ENCODE data around the gene ZNF341.
"Not testable (repeated sequence)": the region's sequence is repeated elsewhere in the genome, so short reads cannot be mapped to it uniquely, and the experiment has no call there.

ZNF341 gene

GRCh38 chr20:33744181-33744580 is 12.4 kb downstream of the ZNF341 start:
- no peak overlapping the region for H3K4me3 ChIP-seq (ENCODE audit: low read depth, low read length)
- TF ChIP-seq CTCF (IDR thresholded peaks at IDR 0.05; ENCODE audit: control insufficient read depth, extremely low read depth, insufficient read depth) = no peak
- no peak for DNase-seq (ENCODE audit: low read depth)

GRCh38 chr20:33744773-33745385 is 13.1 kb downstream of the ZNF341 start:
- DNase-seq (ENCODE audit: low read depth) = no peak
- no peak overlapping the region for H3K4me3 ChIP-seq (ENCODE audit: low read depth, low read length)
- no peak for TF ChIP-seq CTCF (IDR thresholded peaks at IDR 0.05; ENCODE audit: control insufficient read depth, extremely low read depth, insufficient read depth)

GRCh38 chr20:33746325-33746998 is 14.7 kb downstream of the ZNF341 start:
- DNase-seq (ENCODE audit: low read depth) = no peak
- H3K4me3 ChIP-seq (ENCODE audit: low read depth, low read length) = no peak overlapping the region
- TF ChIP-seq CTCF (IDR thresholded peaks at IDR 0.05; ENCODE audit: control insufficient read depth, extremely low read depth, insufficient read depth) = no peak

- DNase-seq (ENCODE audit: low read depth) = no peak
- H3K4me3 ChIP-seq (ENCODE audit: low read depth, low read length) = no peak overlapping the region
These were observed 20.0 kb downstream of the ZNF341 start for GRCh38 chr20:33751775-33752174.

GRCh38 chr20:33753143-33753542 is 21.3 kb downstream of the ZNF341 start:
- no peak overlapping the region for H3K4me3 ChIP-seq (ENCODE audit: low read depth, low read length)
- no peak for DNase-seq (ENCODE audit: low read depth)
- no peak for TF ChIP-seq CTCF (IDR thresholded peaks at IDR 0.05; ENCODE audit: control insufficient read depth, extremely low read depth, insufficient read depth)

More at GRCh38 chr20:33751775-33752174, 20.0 kb downstream of the ZNF341 start:
- TF ChIP-seq CTCF (IDR thresholded peaks at IDR 0.05; ENCODE audit: control insufficient read depth, extremely low read depth, insufficient read depth) = no peak

- no peak overlapping the region for H3K4me3 ChIP-seq (ENCODE audit: low read depth, low read length)
- DNase-seq (ENCODE audit: low read depth) = no peak
- no peak for TF ChIP-seq CTCF (IDR thresholded peaks at IDR 0.05; ENCODE audit: control insufficient read depth, extremely low read depth, insufficient read depth)
These were observed 22.0 kb downstream of the ZNF341 start for GRCh38 chr20:33753763-33754162.

- not testable (repeated sequence) for H3K4me3 ChIP-seq (ENCODE audit: low read depth, low read length); DNase-seq (ENCODE audit: low read depth)
These were observed 24.2 kb downstream of the ZNF341 start for GRCh38 chr20:33755936-33756490.
